ENCODE data around the gene IFT81.

- TF ChIP-seq BHLHE40 (IDR thresholded peaks at IDR 0.05; ENCODE audit: low read length) (no peak), CTCF (CRISPR knock-in tag; IDR thresholded peaks at IDR 0.05) (no peak), NFYB (CRISPR knock-in tag; IDR thresholded peaks at IDR 0.05) (no peak), YY1 (IDR thresholded peaks at IDR 0.05; ENCODE audit: insufficient read depth, insufficient replicate concordance, low read depth, low read length) (no peak), ZBTB49 (CRISPR knock-in tag; IDR thresholded peaks at IDR 0.05; ENCODE audit: borderline replicate concordance) (no peak)
- TF ChIP-seq, protein P1, sequence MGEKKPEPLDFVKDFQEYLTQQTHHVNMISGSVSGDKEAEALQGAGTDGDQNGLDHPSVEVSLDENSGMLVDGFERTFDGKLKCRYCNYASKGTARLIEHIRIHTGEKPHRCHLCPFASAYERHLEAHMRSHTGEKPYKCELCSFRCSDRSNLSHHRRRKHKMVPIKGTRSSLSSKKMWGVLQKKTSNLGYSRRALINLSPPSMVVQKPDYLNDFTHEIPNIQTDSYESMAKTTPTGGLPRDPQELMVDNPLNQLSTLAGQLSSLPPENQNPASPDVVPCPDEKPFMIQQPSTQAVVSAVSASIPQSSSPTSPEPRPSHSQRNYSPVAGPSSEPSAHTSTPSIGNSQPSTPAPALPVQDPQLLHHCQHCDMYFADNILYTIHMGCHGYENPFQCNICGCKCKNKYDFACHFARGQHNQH (CRISPR knock-in tag; IDR thresholded peaks at IDR 0.05): no peak
- TF ChIP-seq, protein P2, sequence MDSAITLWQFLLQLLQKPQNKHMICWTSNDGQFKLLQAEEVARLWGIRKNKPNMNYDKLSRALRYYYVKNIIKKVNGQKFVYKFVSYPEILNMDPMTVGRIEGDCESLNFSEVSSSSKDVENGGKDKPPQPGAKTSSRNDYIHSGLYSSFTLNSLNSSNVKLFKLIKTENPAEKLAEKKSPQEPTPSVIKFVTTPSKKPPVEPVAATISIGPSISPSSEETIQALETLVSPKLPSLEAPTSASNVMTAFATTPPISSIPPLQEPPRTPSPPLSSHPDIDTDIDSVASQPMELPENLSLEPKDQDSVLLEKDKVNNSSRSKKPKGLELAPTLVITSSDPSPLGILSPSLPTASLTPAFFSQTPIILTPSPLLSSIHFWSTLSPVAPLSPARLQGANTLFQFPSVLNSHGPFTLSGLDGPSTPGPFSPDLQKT (CRISPR knock-in tag; IDR thresholded peaks at IDR 0.05; ENCODE audit: borderline replicate concordance): no peak
Measured at GRCh38 chr12:110137786-110138185, 13.6 kb downstream of the IFT81 start.

Measured in HepG2 (cell line).